Effector memory CD8-positive, alpha-beta T cell (primary cell): ENCODE data around the gene AKAP9.
"Not testable (repeated sequence)": the region's sequence is repeated elsewhere in the genome, so short reads cannot be mapped to it uniquely, and the experiment has no call there.

Experiments
- ATAC-seq: fragments of 150-1000 bp; cut with Tn5 transposase; replicated peaks from 2 replicates; pipeline ENCODE4 v1.10.0; 2021; ENCODE audit warnings: mild to moderate bottlenecking, moderate library complexity
- DNase-seq, 3 experiments: peaks; one replicate each; pipeline ENCODE4 v3.0.0; 2021
- H3K27ac Mint-ChIP-seq, 2 donors: one replicate each; pipeline ENCODE4 v1.8.0; 2022; ENCODE audit warnings: mild to moderate bottlenecking in 2 of 2, mixed read lengths in 2 of 2, moderate library complexity in 2 of 2
- H3K27me3 Mint-ChIP-seq, 2 donors: one replicate each; pipeline ENCODE4 v1.8.0; 2022; ENCODE audit warnings: mixed read lengths in 2 of 2
- H3K36me3 Mint-ChIP-seq: one replicate; pipeline ENCODE4 v1.8.0; 2022; ENCODE audit warnings: mild to moderate bottlenecking, moderate library complexity, mixed read lengths; ENCODE audit not compliant: insufficient read depth
- H3K4me1 Mint-ChIP-seq, 2 donors: one replicate each; pipeline ENCODE4 v1.8.0; 2022; ENCODE audit warnings: low read depth in 2 of 2, mixed read lengths in 2 of 2
- H3K4me3 Mint-ChIP-seq, 2 donors: one replicate each; pipeline ENCODE4 v1.8.0; 2022; ENCODE audit warnings: mild to moderate bottlenecking in 2 of 2, mixed read lengths in 2 of 2, moderate library complexity in 2 of 2
- H3K9me3 Mint-ChIP-seq, 2 donors: one replicate each; pipeline ENCODE4 v1.8.0; 2022; ENCODE audit warnings: mixed read lengths in 2 of 2

Gene AKAP9

DNA sequence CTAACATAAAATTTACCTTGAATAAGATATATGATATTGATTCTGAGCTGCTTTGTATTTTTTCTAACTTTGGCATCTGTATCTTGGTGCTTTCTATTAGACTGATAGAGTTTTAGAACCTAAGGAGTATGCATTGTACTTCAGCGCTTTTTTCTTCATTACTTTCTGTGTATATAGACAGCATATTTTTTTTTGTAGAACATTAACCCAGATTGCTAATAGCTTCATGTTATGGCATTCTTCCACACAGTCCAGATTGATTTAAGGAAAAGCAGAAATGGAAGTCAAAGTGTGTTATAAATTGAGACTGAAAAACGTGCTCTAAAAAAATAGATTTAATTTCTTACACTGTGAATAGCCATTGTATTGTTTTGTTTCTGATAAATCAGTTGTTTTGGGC, 15.8 kb downstream of the AKAP9 start:
- ATAC-seq, H3K4me3 Mint-ChIP-seq, H3K36me3 Mint-ChIP-seq, H3K9me3 Mint-ChIP-seq, H3K27me3 Mint-ChIP-seq, DNase-seq, H3K27ac Mint-ChIP-seq: not testable (repeated sequence)
- H3K4me1 Mint-ChIP-seq, result peaks cover 15 to 42% of the 10 kb centered on the region in 2 donors

DNA sequence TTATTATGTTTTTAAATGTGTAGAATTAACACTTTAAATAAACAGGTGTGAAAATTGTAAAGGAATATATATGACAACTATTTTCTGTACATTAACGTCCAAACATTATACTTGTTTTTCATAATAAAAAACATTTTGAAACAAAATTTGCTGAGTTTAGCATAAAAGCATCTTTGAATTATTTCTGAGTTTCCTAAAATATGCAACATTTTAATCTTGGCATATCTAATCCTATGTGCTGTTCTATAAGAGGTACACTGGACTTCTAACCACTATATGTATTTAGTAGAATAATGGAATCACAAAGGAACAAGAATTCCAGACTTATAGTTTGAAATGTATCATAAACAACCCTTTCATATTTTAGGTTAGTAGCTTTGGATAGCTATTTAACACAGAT, 16.6 kb downstream of the AKAP9 start:
- H3K4me3 Mint-ChIP-seq, result no peak overlapping the region
- no peak for DNase-seq
- ATAC-seq, result no peak
- H3K4me1 Mint-ChIP-seq, result peaks cover 11 to 36% of the 10 kb centered on the region in 2 donors
- no peaks in the 10 kb centered on the region for H3K36me3 Mint-ChIP-seq
- no peaks in the 10 kb centered on the region for H3K27me3 Mint-ChIP-seq
- H3K27ac Mint-ChIP-seq, result no peak overlapping the region
- H3K9me3 Mint-ChIP-seq, result no peaks in the 10 kb centered on the region

DNA sequence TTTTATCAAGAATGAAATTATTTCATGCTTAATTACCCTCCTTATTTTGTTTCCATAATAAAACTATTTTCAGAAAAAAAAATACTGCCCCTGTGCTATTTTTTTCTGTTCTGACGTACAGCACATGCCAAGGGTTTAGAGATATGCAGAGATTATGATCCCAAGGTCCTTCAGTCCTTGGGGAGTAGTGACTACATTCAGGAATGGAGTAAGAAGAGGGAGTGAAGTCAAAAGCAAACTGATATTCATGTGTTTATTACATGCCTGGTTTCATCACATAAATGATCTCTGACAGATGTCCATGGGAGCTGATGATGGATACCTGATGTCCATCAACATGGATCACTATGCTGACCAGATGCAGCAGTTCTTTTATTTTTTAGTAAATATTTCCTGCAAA, 17.2 kb downstream of the AKAP9 start:
- no peak overlapping the region for H3K4me3 Mint-ChIP-seq
- ATAC-seq (no peak), DNase-seq (no peak)
- H3K27ac Mint-ChIP-seq, result peak overlapping the region in 1 of 2 donors; percentile 31
- H3K9me3 Mint-ChIP-seq, result no peaks in the 10 kb centered on the region
- H3K4me1 Mint-ChIP-seq, result peaks cover 6 to 30% of the 10 kb centered on the region in 2 donors
- H3K36me3 Mint-ChIP-seq, result no peaks in the 10 kb centered on the region
- no peaks in the 10 kb centered on the region for H3K27me3 Mint-ChIP-seq

DNA sequence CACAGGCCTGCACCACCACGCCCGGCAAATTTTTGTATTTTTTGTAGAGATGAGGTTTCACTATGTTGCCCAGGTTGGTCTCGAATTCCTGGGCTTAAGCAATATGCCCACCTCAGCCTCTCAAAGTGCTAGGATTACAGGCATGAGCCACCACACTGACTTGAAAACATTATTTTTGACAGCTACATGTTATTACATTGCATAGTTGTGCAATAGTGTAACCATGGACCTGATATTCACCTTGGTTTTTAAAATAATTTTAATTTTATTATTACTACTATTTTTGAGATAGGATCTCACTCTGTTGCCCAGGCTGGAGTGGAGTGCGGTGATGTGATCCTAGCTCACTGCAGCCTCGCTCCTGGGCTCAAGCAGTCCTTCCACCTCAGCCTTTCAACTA, 18.4 kb downstream of the AKAP9 start:
- H3K4me1 Mint-ChIP-seq, result peaks cover 4 to 25% of the 10 kb centered on the region in 2 donors
- DNase-seq (no peak), ATAC-seq (no peak)
- no peak overlapping the region for H3K27ac Mint-ChIP-seq
- H3K27me3 Mint-ChIP-seq, result no peaks in the 10 kb centered on the region
- H3K9me3 Mint-ChIP-seq, result no peaks in the 10 kb centered on the region
- no peak overlapping the region for H3K4me3 Mint-ChIP-seq
- H3K36me3 Mint-ChIP-seq, result no peaks in the 10 kb centered on the region

DNA sequence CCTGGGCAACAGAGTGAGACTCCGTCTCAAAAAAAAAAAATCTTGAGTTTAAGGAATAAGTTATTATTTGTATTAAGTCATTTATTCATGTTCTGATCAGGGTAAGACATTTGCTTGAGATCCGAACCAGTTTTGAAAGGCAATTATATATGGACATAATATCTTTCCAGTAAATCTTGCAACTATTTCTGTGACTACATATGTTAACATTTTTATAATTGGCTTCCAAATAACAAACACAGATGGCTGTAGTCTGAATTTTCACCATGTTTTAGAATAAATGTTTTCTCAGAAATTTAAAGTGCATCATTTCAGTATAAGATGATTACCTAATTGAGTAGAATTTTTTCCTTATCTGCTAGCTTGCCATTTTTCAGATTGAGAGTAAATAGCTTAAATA, 21.2 kb downstream of the AKAP9 start:
- H3K27me3 Mint-ChIP-seq, result no peaks in the 10 kb centered on the region

DNA sequence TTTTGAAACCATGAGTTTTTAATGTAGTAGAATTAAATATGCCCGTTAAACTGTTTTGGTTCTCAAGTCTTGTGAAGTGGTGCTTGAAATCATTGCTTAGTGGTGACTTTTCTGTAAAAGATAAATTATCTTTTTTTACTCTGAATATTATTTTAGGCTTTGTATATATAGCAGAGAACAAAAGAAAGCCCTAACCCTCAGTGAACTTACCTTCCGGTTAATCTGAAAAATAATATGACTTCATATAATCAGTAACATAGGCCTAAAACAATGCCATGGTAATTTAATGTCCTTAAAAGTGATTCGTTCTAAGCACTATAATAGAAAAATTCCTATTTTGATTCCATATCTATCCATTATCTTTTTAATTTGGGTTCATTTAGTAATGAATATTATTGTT, 21.8 kb downstream of the AKAP9 start:
- Mint-ChIP-seq H3K27me3 (no peaks in the 10 kb centered on the region), H3K9me3 (no peaks in the 10 kb centered on the region), H3K27ac (no peak overlapping the region), H3K36me3 (no peaks in the 10 kb centered on the region), H3K4me1 (peaks cover 21 to 35% of the 10 kb centered on the region in 2 donors), H3K4me3 (no peak overlapping the region)
- DNase-seq (no peak), ATAC-seq (no peak)

More for the DNA sequence above, 21.2 kb downstream of the AKAP9 start:
- ATAC-seq (no peak), DNase-seq (no peak)
- Mint-ChIP-seq H3K27ac (no peak overlapping the region), H3K4me1 (peaks cover 16 to 29% of the 10 kb centered on the region in 2 donors), H3K9me3 (no peaks in the 10 kb centered on the region), H3K36me3 (no peaks in the 10 kb centered on the region), H3K4me3 (no peak overlapping the region)

DNA sequence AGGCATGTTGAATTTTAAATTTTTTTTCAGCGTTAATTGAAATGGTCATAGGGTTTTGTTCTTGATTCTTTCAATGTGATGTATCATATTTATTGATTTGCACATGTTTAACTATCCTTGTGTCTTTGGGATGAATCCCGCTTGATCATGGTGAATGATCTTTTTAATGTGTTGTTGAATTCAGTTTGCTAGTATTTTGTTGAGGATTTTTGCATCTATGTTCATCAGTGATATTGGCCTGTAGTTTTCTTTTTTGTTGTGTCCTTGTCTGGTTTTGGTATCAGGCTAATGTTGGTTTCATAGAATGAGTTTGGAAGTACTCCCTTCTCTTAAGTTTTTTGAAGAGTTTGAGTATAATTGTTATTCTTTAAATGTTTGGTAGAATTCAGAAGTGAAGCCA, 26.9 kb downstream of the AKAP9 start:
- H3K27me3 Mint-ChIP-seq, DNase-seq, H3K4me3 Mint-ChIP-seq, H3K36me3 Mint-ChIP-seq, H3K9me3 Mint-ChIP-seq, H3K27ac Mint-ChIP-seq, ATAC-seq: not testable (repeated sequence)
- H3K4me1 Mint-ChIP-seq, result peaks cover 43 to 61% of the 10 kb centered on the region in 2 donors

DNA sequence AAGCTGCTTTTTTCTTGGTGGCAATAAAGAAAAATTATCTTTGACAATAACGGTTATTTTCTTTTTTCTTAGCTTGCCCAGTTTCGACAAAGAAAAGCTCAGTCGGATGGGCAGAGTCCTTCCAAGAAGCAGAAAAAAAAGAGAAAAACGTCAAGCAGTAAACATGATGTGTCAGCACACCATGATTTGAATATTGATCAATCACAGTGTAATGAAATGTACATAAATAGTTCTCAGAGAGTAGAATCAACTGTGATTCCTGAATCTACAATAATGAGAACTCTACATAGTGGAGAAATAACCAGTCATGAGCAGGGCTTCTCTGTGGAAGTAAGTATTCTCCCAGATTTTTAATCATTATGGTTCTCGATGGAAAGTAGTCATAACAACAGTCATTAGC, 33.0 kb downstream of the AKAP9 start:
- peak overlapping the region in 1 of 2 donors; percentile 16 for H3K27ac Mint-ChIP-seq
- ATAC-seq, result no peak
- H3K4me1 Mint-ChIP-seq, result peaks cover 20 to 31% of the 10 kb centered on the region in 2 donors

DNA sequence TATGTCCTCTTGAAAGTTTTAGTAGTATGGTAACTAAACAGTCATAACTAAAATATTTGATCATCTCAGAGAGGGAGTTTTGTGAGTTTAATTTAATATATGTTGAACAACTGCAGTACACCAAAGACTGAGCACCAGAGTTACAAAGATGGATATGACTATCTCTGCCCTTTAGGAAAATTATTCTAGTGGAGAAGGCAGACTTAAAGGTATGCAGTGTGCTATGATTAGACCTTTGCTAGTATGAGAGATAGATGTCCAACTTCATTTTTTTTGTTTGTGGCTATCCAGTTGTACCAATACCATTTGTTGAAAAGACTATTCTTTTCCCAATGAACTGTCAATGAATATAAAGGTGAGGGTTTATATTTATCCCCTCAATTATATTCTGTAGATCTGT, 33.4 kb downstream of the AKAP9 start:
- no peak for ATAC-seq
- H3K9me3 Mint-ChIP-seq, result no peaks in the 10 kb centered on the region
- peaks cover 19 to 30% of the 10 kb centered on the region in 2 donors for H3K4me1 Mint-ChIP-seq
- DNase-seq, result no peak
- H3K27me3 Mint-ChIP-seq, result no peaks in the 10 kb centered on the region
- peaks cover 32% of the 10 kb centered on the region for H3K36me3 Mint-ChIP-seq
- H3K4me3 Mint-ChIP-seq, result no peak overlapping the region
- H3K27ac Mint-ChIP-seq, result peak overlapping the region in 1 of 2 donors; percentile 16

More for the DNA sequence above, 33.0 kb downstream of the AKAP9 start:
- Mint-ChIP-seq H3K36me3 (peaks cover 32% of the 10 kb centered on the region), H3K27me3 (no peaks in the 10 kb centered on the region), H3K4me3 (no peak overlapping the region), H3K9me3 (no peaks in the 10 kb centered on the region)
- no peak for DNase-seq

DNA sequence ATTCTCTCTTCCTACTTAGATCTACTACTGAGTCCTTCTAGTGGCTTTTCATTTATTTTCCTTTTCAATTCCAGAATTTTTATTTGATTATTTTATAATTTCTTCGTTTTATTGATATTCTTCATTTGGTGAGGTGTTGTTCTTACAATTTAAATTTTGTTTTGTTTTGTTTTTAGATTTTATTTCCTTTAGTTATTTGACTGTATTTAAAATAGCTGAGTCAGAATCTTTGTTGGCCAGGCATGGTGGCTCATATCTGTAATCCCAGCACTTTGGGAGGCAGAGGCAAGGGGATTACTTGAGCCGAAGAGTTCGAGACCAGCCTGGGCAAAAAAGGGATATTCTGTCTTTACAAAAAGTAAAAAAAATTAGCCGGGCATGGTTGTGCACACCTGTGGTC, 36.1 kb downstream of the AKAP9 start:
- ATAC-seq (no peak), DNase-seq (no peak)
- no peaks in the 10 kb centered on the region for H3K27me3 Mint-ChIP-seq
- no peaks in the 10 kb centered on the region for H3K9me3 Mint-ChIP-seq
- peaks cover 32% of the 10 kb centered on the region for H3K36me3 Mint-ChIP-seq
- H3K4me1 Mint-ChIP-seq, result peaks cover 4 to 7% of the 10 kb centered on the region in 2 donors
- no peak overlapping the region for H3K4me3 Mint-ChIP-seq
- no peak overlapping the region for H3K27ac Mint-ChIP-seq

DNA sequence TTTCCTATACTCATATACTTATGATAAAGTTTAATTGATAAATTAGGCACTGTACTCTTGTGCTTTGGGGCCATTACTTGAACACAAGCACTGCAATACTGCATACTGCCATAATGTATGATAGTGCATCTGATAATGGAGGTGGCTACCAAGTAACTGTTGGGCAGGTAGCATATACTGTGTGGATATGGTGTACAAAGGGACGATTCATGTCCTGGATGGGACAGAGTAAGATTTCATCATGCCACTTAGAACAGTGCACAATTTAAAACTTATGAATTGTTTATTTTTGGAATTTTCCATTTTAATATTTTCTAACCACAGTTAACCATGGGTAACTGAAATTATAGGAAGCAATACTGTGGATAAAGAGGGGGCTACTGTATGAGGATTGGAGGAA, 38.9 kb downstream of the AKAP9 start:
- peaks cover 12 to 15% of the 10 kb centered on the region in 2 donors for H3K4me1 Mint-ChIP-seq
- ATAC-seq (no peak), DNase-seq (no peak)
- peaks cover 0 to 2% of the 10 kb centered on the region in 2 donors for H3K9me3 Mint-ChIP-seq
- H3K4me3 Mint-ChIP-seq, result no peak overlapping the region
- peaks cover 18% of the 10 kb centered on the region for H3K36me3 Mint-ChIP-seq
- H3K27ac Mint-ChIP-seq, result no peak overlapping the region
- H3K27me3 Mint-ChIP-seq, result no peaks in the 10 kb centered on the region

DNA sequence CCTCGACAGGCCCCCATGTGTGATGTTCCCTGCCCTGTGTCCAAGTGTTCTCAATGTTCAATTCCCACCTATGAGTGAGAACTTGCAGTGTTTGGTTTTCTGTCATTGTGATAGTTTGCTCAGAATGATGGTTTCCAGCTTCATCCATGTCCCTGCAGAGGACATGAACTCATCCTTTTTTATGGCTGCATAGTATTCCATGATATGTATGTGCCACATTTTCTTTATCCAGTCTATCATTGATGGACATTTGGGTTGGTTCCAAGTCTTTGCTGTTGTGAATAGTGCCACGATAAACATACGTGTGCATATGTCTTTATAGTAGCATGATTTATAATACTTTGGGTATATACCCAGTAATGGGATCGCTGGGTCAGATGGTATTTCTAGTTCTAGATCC, 41.7 kb downstream of the AKAP9 start:
- not testable (repeated sequence) for H3K4me3 Mint-ChIP-seq, DNase-seq, H3K9me3 Mint-ChIP-seq, H3K27me3 Mint-ChIP-seq, ATAC-seq, H3K27ac Mint-ChIP-seq
- Mint-ChIP-seq H3K36me3 (peaks cover 15% of the 10 kb centered on the region), H3K4me1 (peaks cover 18 to 26% of the 10 kb centered on the region in 2 donors)

DNA sequence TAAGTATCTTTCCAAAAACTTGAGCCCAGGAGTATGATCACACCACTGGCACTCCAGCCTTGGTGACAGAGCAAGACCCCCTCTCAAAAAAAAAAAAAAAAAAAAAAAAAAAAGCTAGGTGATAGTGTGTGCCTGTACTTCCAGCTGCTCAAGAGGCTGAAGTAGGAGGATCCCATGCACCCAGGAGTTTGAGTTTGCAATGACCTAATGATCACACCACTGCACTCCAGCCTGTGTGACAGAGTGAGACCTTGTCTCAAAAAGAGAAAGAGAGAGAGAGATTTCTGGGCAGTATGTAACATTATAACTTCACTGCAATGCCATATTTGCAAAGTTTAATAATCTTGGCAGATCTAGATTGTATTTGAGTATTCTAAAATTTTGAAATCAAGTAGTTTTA, 47.6 kb downstream of the AKAP9 start:
- Mint-ChIP-seq H3K4me3 (no peak overlapping the region), H3K27ac (peak overlapping the region in 1 of 2 donors; percentile 13), H3K27me3 (no peaks in the 10 kb centered on the region), H3K36me3 (peaks cover 23% of the 10 kb centered on the region), H3K4me1 (peaks cover 16 to 24% of the 10 kb centered on the region in 2 donors), H3K9me3 (no peaks in the 10 kb centered on the region)
- ATAC-seq (no peak), DNase-seq (no peak)

DNA sequence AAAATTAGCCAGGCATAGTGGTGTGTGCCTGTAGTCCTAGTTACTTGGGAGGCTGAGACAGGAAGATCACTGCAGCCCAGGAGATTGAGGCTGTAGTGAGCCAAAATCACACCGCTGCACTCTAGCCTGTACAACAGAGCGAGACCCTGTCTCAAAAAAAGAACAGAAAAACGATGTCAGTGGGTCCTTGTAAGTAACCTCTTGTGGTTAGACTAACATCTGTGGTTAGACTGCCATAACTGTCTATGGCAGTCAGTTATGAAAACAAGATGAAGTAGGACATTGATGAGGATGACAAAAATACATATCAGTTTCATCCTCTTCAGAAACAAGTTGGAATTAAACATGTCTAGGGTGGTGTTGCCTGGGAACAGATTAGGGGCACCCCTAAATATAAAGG, 53.3 kb downstream of the AKAP9 start:
- no peak for ATAC-seq
- Mint-ChIP-seq H3K4me1 (no peaks in the 10 kb centered on the region), H3K27ac (no peak overlapping the region), H3K9me3 (no peaks in the 10 kb centered on the region), H3K4me3 (no peak overlapping the region), H3K27me3 (no peaks in the 10 kb centered on the region), H3K36me3 (peaks cover 51% of the 10 kb centered on the region)
- DNase-seq, result no peak
